HepG2 (cell line): Measurements from ENCODE around the gene THRB. TPM values are rescaled to one million over a fixed set of nuclear protein-coding genes. Genes with fewer than 3 reads are reported as not detected.
A peak's percentile ranks its signal among the peaks of the same experiment; 100 is the strongest.

Experiments
- ATAC-seq: fragments of 200-7000 bp; cut with Tn5 transposase; 3 replicates; pipeline ENCODE4 v1.9.1; 2020; ENCODE audit warnings: mild to moderate bottlenecking, moderate library complexity
- BruUV-seq: library from RNA; stranded (reverse); fragments of 400-500 nt; replicated peaks from 2 replicates; lab custom pipeline; 2021; lab: Mats Ljungman, UMichigan
- CTCF ChIA-PET: fragments of 300-600 bp; formaldehyde crosslinking; extraction: SDS; loops from one replicate; lab custom pipeline; 2021; ENCODE audit warnings: low total read pairs, inconsistent platforms, low intra/inter-chr PET ratio; lab: Yijun Ruan, JAX
- POLR2A ChIA-PET: fragments of 350-600 bp; sonication (Branson Sonifier 250); formaldehyde crosslinking; loops from one replicate; lab custom pipeline; 2020; ENCODE audit warnings: antibody characterized with exemption, inconsistent platforms; lab: Yijun Ruan, JAX
- DNase-seq: peaks from one replicate; pipeline ENCODE4 v3.0.0-alpha.2; 2015; ENCODE audit warnings: low spot score
- FAIRE-seq: peaks from 3 replicates; lab custom pipeline; 2011; peaks lifted over from hg19 to GRCh38; lab: Jason Lieb, UNC
- H2AFZ ChIP-seq: one replicate; pipeline ENCODE4 v1.6.1; 2011; ENCODE audit warnings: low read length, inconsistent platforms
- H3K27ac ChIP-seq: fragments of 300-600 bp; 3 replicates; pipeline ENCODE4 v1.8.0; 2011; ENCODE audit warnings: mixed run types, mild to moderate bottlenecking, mixed read lengths, low read length, inconsistent platforms; ENCODE audit not compliant: insufficient read depth; ENCODE audit errors: extremely low read length
- H3K27me3 ChIP-seq, 2 experiments: fragments of 200-600 bp in 1 of 2; 2 replicates in 1 of 2; 3 replicates in 1 of 2; pipeline versions ENCODE4 v1.6.0 to v1.8.0; 2011; ENCODE audit warnings: low read length in 2 of 2, mild to moderate bottlenecking in 2 of 2, moderate library complexity in 2 of 2, inconsistent platforms in 1 of 2; ENCODE audit not compliant: insufficient read depth in 2 of 2, control insufficient read depth in 1 of 2
- H3K36me3 ChIP-seq, 2 experiments: fragments of 200-600 bp in 1 of 2; replicated peaks in 1 of 2; 2 replicates in 1 of 2; 3 replicates in 1 of 2; pipeline versions ENCODE4 v1.5.1 to v1.8.0; 2011; ENCODE audit warnings: low read length in 2 of 2, inconsistent platforms in 1 of 2; ENCODE audit not compliant: insufficient read depth in 2 of 2, control insufficient read depth in 1 of 2
- H3K4me1 ChIP-seq: 2 replicates; pipeline ENCODE4 v1.5.1; 2012; ENCODE audit warnings: low read length, inconsistent platforms; ENCODE audit not compliant: insufficient read depth
- H3K4me2 ChIP-seq: 2 replicates; pipeline ENCODE4 v1.6.0; 2011; ENCODE audit warnings: low read depth, low read length, inconsistent platforms
- H3K4me3 ChIP-seq, 3 experiments: fragments of 200-600 bp in 1 of 3; sonication (generic), shearing (Covaris generic) in 1 of 3; replicated peaks in 1 of 3; 2 replicates each; pipeline ENCODE4 v1.5.1; 2011 to 2016; ENCODE audit warnings: low read length in 3 of 3, inconsistent platforms in 2 of 3, low read depth in 2 of 3, mild to moderate bottlenecking in 2 of 3, control low read depth in 1 of 3, mixed read lengths in 1 of 3; ENCODE audit not compliant: insufficient read depth in 1 of 3
- H3K79me2 ChIP-seq: one replicate; pipeline ENCODE4 v1.6.1; 2011; ENCODE audit warnings: low read length, inconsistent platforms; ENCODE audit not compliant: insufficient read depth
- H3K9ac ChIP-seq: 2 replicates; pipeline ENCODE4 v1.6.0; 2011; ENCODE audit warnings: mild to moderate bottlenecking, low read depth, low read length, inconsistent platforms; ENCODE audit not compliant: insufficient read depth
- H3K9me3 ChIP-seq: 2 replicates; pipeline ENCODE4 v1.5.1; 2012; ENCODE audit warnings: mild to moderate bottlenecking, low read length
- H4K20me1 ChIP-seq: 2 replicates; pipeline ENCODE4 v1.6.0; 2011; ENCODE audit warnings: inconsistent platforms, mild to moderate bottlenecking, low read length, moderate library complexity; ENCODE audit not compliant: insufficient read depth
- ARID5B ChIP-seq: IDR thresholded peaks from 2 replicates; pipeline ENCODE4 v1.4.0; 2020; ENCODE audit warnings: mild to moderate bottlenecking, missing genetic modification reagents
- ATF7 ChIP-seq, 2 experiments: fragments of 450-650 bp in 1 of 2; sonication (generic) in 1 of 2; formaldehyde crosslinking in 1 of 2; IDR thresholded peaks; 2 replicates each; pipeline versions ENCODE4 v1.4.0 to v1.6.1; 2016 to 2020; ENCODE audit warnings: antibody characterized with exemption in 1 of 2, mild to moderate bottlenecking in 1 of 2, missing genetic modification reagents in 1 of 2
- CHD4 ChIP-seq: fragments of 200-600 bp; sonication (generic); IDR thresholded peaks from 2 replicates; pipeline ENCODE4 v1.7.0; 2017; ENCODE audit warnings: mild to moderate bottlenecking, low read length, borderline replicate concordance
- CREB1 ChIP-seq, 2 experiments: fragments of 450-650 bp in 1 of 2; IDR thresholded peaks; 2 replicates each; pipeline ENCODE4 v1.6.1; 2016 to 2017; ENCODE audit warnings: control low read depth in 1 of 2, mild to moderate bottlenecking in 1 of 2, missing compliant biosample characterization in 1 of 2, missing genetic modification characterization in 1 of 2
- EP300 ChIP-seq, 3 experiments: sonication (generic) in 1 of 3; formaldehyde crosslinking in 1 of 3; IDR thresholded peaks; 2 replicates each; pipeline versions ENCODE4 v1.5.1 to v1.6.1; 2011 to 2020; ENCODE audit warnings: low read depth in 2 of 3, low read length in 2 of 3, borderline replicate concordance in 1 of 3, improper control_type of control experiment in 1 of 3, mild to moderate bottlenecking in 1 of 3, missing genetic modification reagents in 1 of 3, moderate library complexity in 1 of 3
- HOMEZ ChIP-seq: IDR thresholded peaks from 2 replicates; pipeline ENCODE4 v1.6.1; 2016; ENCODE audit warnings: low read depth
- PITX1 ChIP-seq: sonication (generic); formaldehyde crosslinking; IDR thresholded peaks from 2 replicates; pipeline ENCODE4 v1.5.1; 2020; ENCODE audit warnings: mild to moderate bottlenecking, missing genetic modification reagents
- RXRB ChIP-seq: IDR thresholded peaks from 2 replicates; pipeline ENCODE4 v1.6.1; 2016; ENCODE audit warnings: borderline replicate concordance, missing genetic modification reagents, missing compliant biosample characterization
- SKI ChIP-seq: fragments of 450-650 bp; IDR thresholded peaks from one replicate; pipeline ENCODE4 v1.6.1; 2018; ENCODE audit warnings: mild to moderate bottlenecking; ENCODE audit not compliant: partially characterized antibody
- THAP11 ChIP-seq: IDR thresholded peaks from 2 replicates; pipeline ENCODE4 v1.6.1; 2016; ENCODE audit warnings: missing biosample characterization, missing genetic modification reagents
- TMF1 ChIP-seq: sonication (generic); formaldehyde crosslinking; IDR thresholded peaks from 2 replicates; pipeline ENCODE4 v1.8.1; 2022; ENCODE audit warnings: low read depth, missing genetic modification reagents
- ZNF333 ChIP-seq: sonication (generic); formaldehyde crosslinking; IDR thresholded peaks from 2 replicates; pipeline ENCODE4 v1.4.0; 2020; ENCODE audit warnings: mild to moderate bottlenecking, missing genetic modification reagents, borderline replicate concordance
- ZNF432 ChIP-seq: sonication (generic); formaldehyde crosslinking; IDR thresholded peaks from 2 replicates; pipeline ENCODE4 v1.5.0; 2020; ENCODE audit warnings: missing genetic modification reagents, mild to moderate bottlenecking, borderline replicate concordance
- WGBS: methylation state at CpG from one replicate; pipeline ENCODE4 v1.1.6; 2017; ENCODE audit warnings: low lambda C conversion rate; 5-methylcytosine and 5-hydroxymethylcytosine counted together
- in situ Hi-C: cut with HindIII; loops from 2 replicates; pipeline ENCODE4 v1.10.0; 2017; ENCODE audit warnings: low pct_unique_long_range_greater_than_20kb; ENCODE audit not compliant: extremely low pct_ligation_motif_present
- intact Hi-C: fragments of 100-400 bp; cut with micrococcal nuclease; formaldehyde crosslinking; loops from one replicate; pipeline ENCODE4 v1.10.0; 2022; ENCODE audit not compliant: unreplicated experiment
- polyA plus RNA-seq, 8 experiments: library from polyadenylated mRNA; depleted of rRNA in 3 of 8; stranded (reverse) in 7 of 8; unstranded in 1 of 8; fragments of >200 nt; fragmentation: Illumina TruSeq in 4 of 8; extraction: Trizol in 4 of 8; gene quantifications; 2 replicates each; pipeline versions ENCODE4 v1.2.1 to v1.2.3, GENCODE V29; 2011 to 2016; ENCODE audit warnings: low read depth in 4 of 8, missing spikeins in 1 of 8, mixed read lengths in 1 of 8; ENCODE audit not compliant: insufficient read depth in 1 of 8
- total RNA-seq, 5 experiments: library from RNA; depleted of rRNA; stranded (reverse); fragments of >200 nt; fragmentation: Illumina TruSeq; extraction: Trizol; gene quantifications; 2 replicates each; pipeline ENCODE4 v1.2.3, GENCODE V29; 2016; ENCODE audit warnings: low read depth in 1 of 5
- TF ChIP-seq, protein P1 (sequence below): sonication (generic); formaldehyde crosslinking; IDR thresholded peaks from 2 replicates; pipeline ENCODE4; 2020; ENCODE audit warnings: missing genetic modification reagents, mild to moderate bottlenecking, borderline replicate concordance

The THRB gene
- total and polyA plus RNA-seq, 2 of the 13 experiments (the other 11 are each of a cell fraction or from before 2014, with no cell fraction given): 4.7 to 22.7 TPM

DNA sequence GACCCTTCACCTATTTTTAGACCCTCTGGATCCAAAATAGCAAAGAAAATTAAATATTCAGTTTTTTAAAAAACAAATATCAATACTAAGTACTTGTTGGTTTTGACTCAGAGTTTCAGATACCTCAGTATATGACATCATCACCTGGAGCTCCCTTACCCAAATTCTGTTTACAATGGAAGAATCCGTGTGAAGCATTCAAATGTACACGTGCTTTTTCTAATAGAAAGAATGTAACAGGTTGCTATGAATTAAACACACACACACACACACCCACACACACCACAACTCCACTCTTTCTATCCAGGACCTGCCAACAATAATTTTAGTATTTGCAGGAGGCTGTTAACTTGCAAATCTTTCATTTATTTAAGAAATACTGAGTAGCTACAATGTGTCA, 221.8 kb downstream of the THRB start:
- no peak overlapping the region for H3K4me2 ChIP-seq
- TF ChIP-seq ATF7 (IDR thresholded peaks at IDR 0.05) (peak; percentile 88), ATF7 (CRISPR knock-in tag; IDR thresholded peaks at IDR 0.05) (no peak), ZNF333 (CRISPR knock-in tag) (no peak), CHD4 (no peak), RXRB (peak; percentile 41; the same call in 1 of the 2 replicates), SKI (no peak), THAP11 (CRISPR knock-in tag) (0 out of 2 replicates have a peak, but pooled peaks have one; percentile 6), ARID5B (0 out of 2 replicates have a peak, but pooled peaks have one; percentile 9), HOMEZ (CRISPR knock-in tag) (peak; percentile 20; the same call in 1 of the 2 replicates), CREB1 (IDR thresholded peaks at IDR 0.05) (peak; percentile 55; the same call in 1 of the 2 replicates), CREB1 (CRISPR knock-in tag; IDR thresholded peaks at IDR 0.05) (no peak), ZNF432 (CRISPR knock-in tag) (no peak), PITX1 (CRISPR knock-in tag) (no peak), TMF1 (CRISPR knock-in tag) (no peak), EP300 (IDR thresholded peaks at IDR 0.05; ENCODE audit: low read depth in 2 of 2, low read length in 2 of 2) (peak in 1 of 2 experiments; percentile 42; a peak in 1 of 4 replicates), EP300 (CRISPR knock-in tag; IDR thresholded peaks at IDR 0.05; ENCODE audit: borderline replicate concordance) (no peak)
- TF ChIP-seq, protein P1, sequence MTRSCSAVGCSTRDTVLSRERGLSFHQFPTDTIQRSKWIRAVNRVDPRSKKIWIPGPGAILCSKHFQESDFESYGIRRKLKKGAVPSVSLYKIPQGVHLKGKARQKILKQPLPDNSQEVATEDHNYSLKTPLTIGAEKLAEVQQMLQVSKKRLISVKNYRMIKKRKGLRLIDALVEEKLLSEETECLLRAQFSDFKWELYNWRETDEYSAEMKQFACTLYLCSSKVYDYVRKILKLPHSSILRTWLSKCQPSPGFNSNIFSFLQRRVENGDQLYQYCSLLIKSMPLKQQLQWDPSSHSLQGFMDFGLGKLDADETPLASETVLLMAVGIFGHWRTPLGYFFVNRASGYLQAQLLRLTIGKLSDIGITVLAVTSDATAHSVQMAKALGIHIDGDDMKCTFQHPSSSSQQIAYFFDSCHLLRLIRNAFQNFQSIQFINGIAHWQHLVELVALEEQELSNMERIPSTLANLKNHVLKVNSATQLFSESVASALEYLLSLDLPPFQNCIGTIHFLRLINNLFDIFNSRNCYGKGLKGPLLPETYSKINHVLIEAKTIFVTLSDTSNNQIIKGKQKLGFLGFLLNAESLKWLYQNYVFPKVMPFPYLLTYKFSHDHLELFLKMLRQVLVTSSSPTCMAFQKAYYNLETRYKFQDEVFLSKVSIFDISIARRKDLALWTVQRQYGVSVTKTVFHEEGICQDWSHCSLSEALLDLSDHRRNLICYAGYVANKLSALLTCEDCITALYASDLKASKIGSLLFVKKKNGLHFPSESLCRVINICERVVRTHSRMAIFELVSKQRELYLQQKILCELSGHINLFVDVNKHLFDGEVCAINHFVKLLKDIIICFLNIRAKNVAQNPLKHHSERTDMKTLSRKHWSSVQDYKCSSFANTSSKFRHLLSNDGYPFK (CRISPR knock-in tag): no peak
- H3K36me3 ChIP-seq: no peaks in the 10 kb centered on the region; a peak in 1 of 5 replicates
- intact Hi-C loops: no loop called here
- no peak overlapping the region for H3K4me3 ChIP-seq
- no peak; the same call in 2 of the 3 replicates for ATAC-seq
- H3K27me3 ChIP-seq: no peaks in the 10 kb centered on the region
- peaks cover 26% of the 10 kb centered on the region for H3K4me1 ChIP-seq
- ChIA-PET CTCF (no interaction called here), POLR2A (interaction anchor here (1.0 to 1.9 kb wide), 2 partner anchors 178 to 223 kb away, joined by 3 to 10 read pairs; no protein-coding TSS in a partner anchor)
- no TSS peak for BruUV-seq
- H3K27ac ChIP-seq: peak overlapping the region; percentile 36
- DNase-seq: peak; percentile 31
- no peak overlapping the region for H2AFZ ChIP-seq
- in situ Hi-C loops: loop anchor here (25.0 kb wide), 1 partner anchor 364 kb away; no protein-coding TSS in a partner anchor
- H3K9ac ChIP-seq: no peak overlapping the region
- no peak for FAIRE-seq
- no peaks in the 10 kb centered on the region for H4K20me1 ChIP-seq
- 61% methylated on average over 2 of the region's 2 CpGs for WGBS
- no peaks in the 10 kb centered on the region for H3K9me3 ChIP-seq
- H3K79me2 ChIP-seq: no peaks in the 10 kb centered on the region
